ENCODE data around the gene NOC4L.

- TF ChIP-seq POLR2A (IDR thresholded peaks at IDR 0.05) (no peak), CTCF (IDR thresholded peaks at IDR 0.05) (no peak)
Measured at GRCh38 chr12:132151145-132151765, 7.0 kb downstream of the NOC4L start.
